AG04450 (cell line): ENCODE results near the gene PPP1R1A. TPM values are rescaled to one million over a fixed set of nuclear protein-coding genes. Genes with fewer than 3 reads are reported as not detected.

Experiments used
- CTCF ChIA-PET: fragments of 300-600, 350-600 bp; formaldehyde crosslinking; extraction: SDS; loops from one replicate; lab custom pipeline; 2022; ENCODE audit warnings: antibody characterized with exemption, inconsistent platforms; lab: Charles Lee
- POLR2A ChIA-PET: fragments of 350-600 bp; formaldehyde crosslinking; extraction: SDS; loops from one replicate; lab custom pipeline; 2021; ENCODE audit warnings: antibody characterized with exemption, inconsistent platforms; lab: Yijun Ruan, JAX
- DNase-seq: peaks from one replicate; pipeline ENCODE4 v3.0.0-alpha.2; 2011; ENCODE audit warnings: low read depth, low spot score
- H3K27ac ChIP-seq: one replicate; pipeline ENCODE4 v1.5.1; 2012; ENCODE audit warnings: low read depth, low read length, control low read depth
- H3K27me3 ChIP-seq: one replicate; pipeline ENCODE4 v1.6.0; 2012; ENCODE audit warnings: low read length; ENCODE audit not compliant: control insufficient read depth, insufficient read depth
- H3K4me3 ChIP-seq: 2 replicates; pipeline ENCODE4 v1.5.1; 2011; ENCODE audit warnings: mild to moderate bottlenecking, low read depth, low read length, control low read depth
- H3K9me3 ChIP-seq: 2 replicates; pipeline ENCODE4 v1.5.1; 2012; ENCODE audit warnings: low read length; ENCODE audit not compliant: control insufficient read depth, insufficient read depth
- polyA plus RNA-seq: library from polyadenylated mRNA; depleted of rRNA; stranded (reverse); fragments of >200 nt; gene quantifications from 2 replicates; pipeline ENCODE4 v1.2.3, GENCODE V29; 2011
- TF ChIP-seq, protein P1 (sequence below): IDR thresholded peaks from 2 replicates; pipeline ENCODE4 v1.5.1; 2011; ENCODE audit warnings: low read depth, low read length, control low read depth, inconsistent platforms

The PPP1R1A gene
- polyA plus RNA-seq, 1 experiment, result not detected

- TF ChIP-seq, protein P1, sequence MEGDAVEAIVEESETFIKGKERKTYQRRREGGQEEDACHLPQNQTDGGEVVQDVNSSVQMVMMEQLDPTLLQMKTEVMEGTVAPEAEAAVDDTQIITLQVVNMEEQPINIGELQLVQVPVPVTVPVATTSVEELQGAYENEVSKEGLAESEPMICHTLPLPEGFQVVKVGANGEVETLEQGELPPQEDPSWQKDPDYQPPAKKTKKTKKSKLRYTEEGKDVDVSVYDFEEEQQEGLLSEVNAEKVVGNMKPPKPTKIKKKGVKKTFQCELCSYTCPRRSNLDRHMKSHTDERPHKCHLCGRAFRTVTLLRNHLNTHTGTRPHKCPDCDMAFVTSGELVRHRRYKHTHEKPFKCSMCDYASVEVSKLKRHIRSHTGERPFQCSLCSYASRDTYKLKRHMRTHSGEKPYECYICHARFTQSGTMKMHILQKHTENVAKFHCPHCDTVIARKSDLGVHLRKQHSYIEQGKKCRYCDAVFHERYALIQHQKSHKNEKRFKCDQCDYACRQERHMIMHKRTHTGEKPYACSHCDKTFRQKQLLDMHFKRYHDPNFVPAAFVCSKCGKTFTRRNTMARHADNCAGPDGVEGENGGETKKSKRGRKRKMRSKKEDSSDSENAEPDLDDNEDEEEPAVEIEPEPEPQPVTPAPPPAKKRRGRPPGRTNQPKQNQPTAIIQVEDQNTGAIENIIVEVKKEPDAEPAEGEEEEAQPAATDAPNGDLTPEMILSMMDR, result no peak
- POLR2A ChIA-PET, result no interaction called here
- Histone ChIP-seq H3K9me3 (no peaks in the 10 kb centered on the region), H3K27ac (no peak overlapping the region), H3K27me3 (no peaks in the 10 kb centered on the region), H3K4me3 (no peak overlapping the region)
- CTCF ChIA-PET, result no interaction called here
- no peak for DNase-seq
Observed at GRCh38 chr12:54629925-54630324, 41.5 kb upstream of the PPP1R1A start.

DNA sequence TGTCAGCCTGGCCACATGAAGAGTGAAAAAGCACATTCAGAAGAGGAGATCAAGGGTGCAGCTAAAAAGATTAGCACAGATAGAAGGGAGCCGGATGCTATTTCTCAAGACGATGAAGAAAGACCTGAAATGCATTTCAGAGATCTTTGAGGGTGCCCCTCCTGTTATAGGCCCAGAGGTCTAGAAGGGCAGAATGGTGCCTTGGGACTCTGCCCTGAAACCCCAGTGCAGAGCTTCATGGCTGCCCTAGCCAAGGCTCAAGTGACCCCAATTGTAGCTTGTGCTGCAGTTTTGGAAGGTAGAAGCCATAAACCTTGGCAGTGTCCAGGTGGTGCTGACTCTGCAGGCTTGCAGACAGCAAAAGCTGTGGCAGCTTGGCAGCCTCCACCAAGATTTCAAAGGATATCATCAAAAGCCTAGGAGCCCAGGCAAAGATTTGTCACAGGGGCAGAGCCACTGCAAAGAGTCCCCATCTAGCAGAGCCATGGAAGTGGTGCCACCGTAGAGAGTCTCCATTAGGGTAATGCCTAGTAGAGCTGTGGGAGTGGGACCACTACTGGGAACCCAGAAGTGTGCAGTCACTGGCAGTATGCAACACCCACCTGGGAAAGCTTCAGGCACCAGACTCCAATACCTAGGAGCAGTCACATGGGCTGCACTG, 39.9 kb upstream of the PPP1R1A start:
- Histone ChIP-seq H3K27me3 (no peaks in the 10 kb centered on the region), H3K27ac (no peak overlapping the region), H3K9me3 (no peaks in the 10 kb centered on the region), H3K4me3 (no peak overlapping the region)
- DNase-seq, result no peak
- TF ChIP-seq, protein P1, result no peak
- ChIA-PET POLR2A (no interaction called here), CTCF (no interaction called here)

- no peaks in the 10 kb centered on the region for H3K27me3 ChIP-seq
- no peak overlapping the region for H3K4me3 ChIP-seq
- no peaks in the 10 kb centered on the region for H3K9me3 ChIP-seq
- no peak for DNase-seq
- ChIA-PET POLR2A (no interaction called here), CTCF (no interaction called here)
- TF ChIP-seq, protein P1, result no peak
- H3K27ac ChIP-seq, result no peak overlapping the region
Observed at GRCh38 chr12:54627304-54627703, 38.8 kb upstream of the PPP1R1A start.

- POLR2A ChIA-PET, result no interaction called here
- TF ChIP-seq, protein P1, result no peak
- H3K4me3 ChIP-seq, result no peak overlapping the region
- no peaks in the 10 kb centered on the region for H3K9me3 ChIP-seq
- DNase-seq, result no peak
- CTCF ChIA-PET, result no interaction called here
- no peak overlapping the region for H3K27ac ChIP-seq
- H3K27me3 ChIP-seq, result no peaks in the 10 kb centered on the region
Observed at GRCh38 chr12:54625598-54625997, 37.1 kb upstream of the PPP1R1A start.

DNA sequence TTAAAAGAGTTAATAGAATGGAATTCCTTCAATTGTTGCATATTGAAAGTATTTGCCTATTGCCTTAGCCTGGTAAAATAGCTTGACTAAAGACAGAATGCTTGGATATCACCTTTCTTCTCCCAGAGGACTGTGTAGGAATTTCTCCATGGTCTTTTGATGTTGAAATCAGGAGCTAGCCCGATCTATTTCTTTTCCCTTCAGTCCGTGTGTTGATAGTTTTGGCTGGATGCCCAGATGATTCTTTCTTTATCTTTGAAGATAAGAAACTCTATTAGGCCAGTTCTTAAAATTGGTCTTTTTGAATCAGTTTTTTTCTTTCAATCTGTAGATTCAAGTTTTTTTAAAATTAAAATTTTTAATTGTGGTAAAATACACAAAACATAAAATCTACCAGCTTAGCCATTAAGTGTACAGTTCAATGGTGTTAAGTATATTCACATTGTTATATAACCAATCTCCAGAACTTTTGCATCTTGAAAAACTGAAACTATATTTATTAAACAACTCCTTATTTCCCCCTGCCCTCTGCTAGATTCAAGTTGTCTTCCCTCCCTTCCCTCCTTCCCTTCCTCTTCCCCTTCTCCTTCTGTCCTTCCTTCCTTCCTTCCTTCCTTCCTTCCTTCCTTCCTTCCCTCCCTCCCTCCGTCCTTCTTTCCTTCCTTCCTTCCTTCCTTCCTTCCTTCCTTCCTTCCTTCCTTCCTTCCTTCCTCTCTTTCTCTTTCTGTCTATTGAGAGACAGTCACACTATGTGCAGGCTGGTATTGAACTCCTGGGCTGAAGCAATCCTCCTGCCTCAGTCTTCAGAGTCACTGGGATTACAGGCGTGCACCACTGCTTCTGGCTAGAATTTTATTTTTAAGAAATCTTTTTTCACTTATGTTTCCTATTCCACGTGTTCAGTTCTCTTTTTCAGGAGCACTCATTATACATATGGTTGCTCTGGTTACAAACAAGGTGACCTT, 36.1 kb upstream of the PPP1R1A start:
- POLR2A ChIA-PET, result no interaction called here
- Histone ChIP-seq H3K27me3 (no peaks in the 10 kb centered on the region), H3K4me3 (no peak overlapping the region), H3K9me3 (no peaks in the 10 kb centered on the region), H3K27ac (no peak overlapping the region)
- TF ChIP-seq, protein P1, result no peak
- CTCF ChIA-PET, result no interaction called here
- no peak for DNase-seq
